ENCODE measurements around the gene TTC39A.

Gene TTC39A

DNA sequence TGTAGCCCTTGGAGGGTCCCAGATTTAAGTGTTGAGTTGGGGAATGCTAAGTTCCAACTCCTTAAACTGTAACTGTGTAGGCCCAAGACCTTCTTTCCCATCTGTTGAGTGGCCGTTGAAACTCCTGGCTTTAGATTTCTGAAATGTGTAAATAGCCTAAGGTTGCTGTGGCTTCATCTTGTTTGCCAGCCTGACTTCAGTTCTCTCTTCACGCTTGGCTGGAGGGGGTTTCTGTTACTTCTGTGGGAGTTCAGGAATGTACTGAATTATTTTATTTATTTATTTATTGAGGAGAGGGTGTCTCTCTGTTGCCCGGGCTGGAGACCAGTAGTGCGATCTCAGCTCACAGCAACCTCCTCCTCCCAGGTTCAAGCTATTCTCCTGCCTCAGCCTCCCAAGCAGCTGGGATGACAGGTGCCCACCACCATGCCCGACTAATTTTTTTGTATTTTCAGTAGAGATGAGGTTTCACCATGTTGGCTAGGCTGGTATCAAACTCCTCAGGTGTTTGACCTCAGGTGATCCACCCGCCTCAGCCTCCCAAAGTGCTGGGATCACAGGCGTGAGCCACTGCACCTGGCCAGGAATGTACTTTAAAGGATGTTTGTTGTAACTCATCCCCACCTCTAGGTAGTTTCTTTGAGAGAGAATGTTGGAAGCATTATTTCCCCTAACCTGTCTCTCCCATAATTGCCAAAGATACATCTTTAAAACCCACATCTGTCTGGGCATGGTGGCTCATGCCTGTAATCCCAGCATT, 5.9 kb downstream of the TTC39A start:
- TF ChIP-seq, protein P1, sequence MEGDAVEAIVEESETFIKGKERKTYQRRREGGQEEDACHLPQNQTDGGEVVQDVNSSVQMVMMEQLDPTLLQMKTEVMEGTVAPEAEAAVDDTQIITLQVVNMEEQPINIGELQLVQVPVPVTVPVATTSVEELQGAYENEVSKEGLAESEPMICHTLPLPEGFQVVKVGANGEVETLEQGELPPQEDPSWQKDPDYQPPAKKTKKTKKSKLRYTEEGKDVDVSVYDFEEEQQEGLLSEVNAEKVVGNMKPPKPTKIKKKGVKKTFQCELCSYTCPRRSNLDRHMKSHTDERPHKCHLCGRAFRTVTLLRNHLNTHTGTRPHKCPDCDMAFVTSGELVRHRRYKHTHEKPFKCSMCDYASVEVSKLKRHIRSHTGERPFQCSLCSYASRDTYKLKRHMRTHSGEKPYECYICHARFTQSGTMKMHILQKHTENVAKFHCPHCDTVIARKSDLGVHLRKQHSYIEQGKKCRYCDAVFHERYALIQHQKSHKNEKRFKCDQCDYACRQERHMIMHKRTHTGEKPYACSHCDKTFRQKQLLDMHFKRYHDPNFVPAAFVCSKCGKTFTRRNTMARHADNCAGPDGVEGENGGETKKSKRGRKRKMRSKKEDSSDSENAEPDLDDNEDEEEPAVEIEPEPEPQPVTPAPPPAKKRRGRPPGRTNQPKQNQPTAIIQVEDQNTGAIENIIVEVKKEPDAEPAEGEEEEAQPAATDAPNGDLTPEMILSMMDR (IDR thresholded peaks at IDR 0.05; ENCODE audit: insufficient read depth, low read depth, low read length, missing control alignments) = no peak

DNA sequence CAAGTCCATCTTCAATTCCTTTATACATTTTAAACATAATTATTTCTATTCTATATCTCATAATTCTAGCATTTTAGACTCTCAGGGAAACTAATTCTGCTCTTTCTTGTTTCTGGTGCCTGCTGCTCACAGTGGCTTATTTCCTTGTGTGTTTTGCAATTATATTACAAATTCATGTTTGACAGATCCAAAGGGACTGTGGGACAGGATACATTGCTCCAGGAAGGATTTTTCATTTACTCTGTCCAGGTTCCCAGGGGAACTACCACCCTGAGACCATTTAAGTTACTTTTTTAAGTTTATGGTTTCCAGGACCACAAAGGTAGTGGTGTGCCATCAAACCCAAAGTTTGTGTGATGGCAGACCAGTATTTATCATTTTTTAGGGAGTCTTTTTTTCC, 6.6 kb downstream of the TTC39A start:
- TF ChIP-seq, protein P1 (IDR thresholded peaks at IDR 0.05; ENCODE audit: insufficient read depth, low read depth, low read length, missing control alignments) = no peak
- no peak for DNase-seq (ENCODE audit: low read depth)
- H3K4me3 ChIP-seq (ENCODE audit: low read depth, low read length) = no peak overlapping the region

More for the DNA sequence above, 5.9 kb downstream of the TTC39A start:
- no peak for DNase-seq (ENCODE audit: low read depth)
- H3K4me3 ChIP-seq (ENCODE audit: low read depth, low read length) = no peak overlapping the region

DNA sequence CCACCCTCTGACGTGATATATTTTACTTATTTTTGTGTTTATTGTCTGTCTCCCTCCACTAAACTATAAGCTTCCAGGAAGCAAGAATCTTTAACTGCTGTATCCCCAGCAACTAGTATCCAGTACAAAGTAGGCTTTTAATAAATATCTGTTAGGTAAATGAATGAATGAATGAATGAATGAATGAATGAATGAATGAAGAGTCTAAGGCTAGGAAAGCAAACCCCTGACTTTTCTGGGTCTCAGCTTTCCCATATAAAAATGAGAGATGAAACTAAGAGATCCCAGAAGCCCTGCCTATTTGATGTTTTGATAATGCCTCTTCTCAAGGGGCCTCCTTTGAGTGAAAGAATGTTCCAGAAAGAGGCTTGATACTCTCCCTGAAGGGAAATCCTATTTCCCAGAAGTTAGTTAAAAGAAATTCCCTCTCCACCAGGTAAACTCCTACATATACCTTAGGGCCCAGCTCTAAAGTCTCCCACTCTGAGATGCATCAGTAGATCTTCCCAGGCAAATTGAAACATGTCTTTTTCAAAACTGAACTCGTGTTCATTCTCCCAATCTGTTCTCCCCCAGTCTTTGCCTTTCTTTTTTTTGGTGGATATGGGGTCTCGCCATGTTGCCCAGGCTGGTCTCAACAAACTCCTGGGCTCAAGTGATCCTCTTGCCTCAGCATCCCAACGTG, 7.8 kb downstream of the TTC39A start:
- DNase-seq (ENCODE audit: low read depth) = no peak
- TF ChIP-seq, protein P1 (IDR thresholded peaks at IDR 0.05; ENCODE audit: insufficient read depth, low read depth, low read length, missing control alignments) = no peak
- H3K4me3 ChIP-seq (ENCODE audit: low read depth, low read length) = no peak overlapping the region

DNA sequence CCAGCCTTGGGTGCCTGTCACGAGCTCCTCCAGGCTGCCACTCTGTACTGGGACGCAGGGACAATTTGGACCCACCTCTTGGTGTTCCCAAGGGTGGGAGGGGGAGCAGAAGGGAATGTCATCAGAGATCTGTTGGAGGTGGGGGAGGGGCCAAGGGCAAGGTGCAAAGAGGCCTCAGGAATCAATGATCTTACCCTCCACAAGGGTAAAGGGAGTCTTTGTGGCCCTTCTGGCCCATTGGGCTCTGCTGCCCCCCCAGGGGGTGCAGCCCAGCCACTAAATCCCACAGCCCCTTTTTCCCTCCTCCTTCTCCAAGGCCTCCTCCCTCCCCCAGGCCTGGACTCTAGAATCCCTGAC, 8.5 kb downstream of the TTC39A start:
- no peak for DNase-seq (ENCODE audit: low read depth)
- TF ChIP-seq, protein P1 (IDR thresholded peaks at IDR 0.05; ENCODE audit: insufficient read depth, low read depth, low read length, missing control alignments) = no peak
- no peak overlapping the region for H3K4me3 ChIP-seq (ENCODE audit: low read depth, low read length)

DNA sequence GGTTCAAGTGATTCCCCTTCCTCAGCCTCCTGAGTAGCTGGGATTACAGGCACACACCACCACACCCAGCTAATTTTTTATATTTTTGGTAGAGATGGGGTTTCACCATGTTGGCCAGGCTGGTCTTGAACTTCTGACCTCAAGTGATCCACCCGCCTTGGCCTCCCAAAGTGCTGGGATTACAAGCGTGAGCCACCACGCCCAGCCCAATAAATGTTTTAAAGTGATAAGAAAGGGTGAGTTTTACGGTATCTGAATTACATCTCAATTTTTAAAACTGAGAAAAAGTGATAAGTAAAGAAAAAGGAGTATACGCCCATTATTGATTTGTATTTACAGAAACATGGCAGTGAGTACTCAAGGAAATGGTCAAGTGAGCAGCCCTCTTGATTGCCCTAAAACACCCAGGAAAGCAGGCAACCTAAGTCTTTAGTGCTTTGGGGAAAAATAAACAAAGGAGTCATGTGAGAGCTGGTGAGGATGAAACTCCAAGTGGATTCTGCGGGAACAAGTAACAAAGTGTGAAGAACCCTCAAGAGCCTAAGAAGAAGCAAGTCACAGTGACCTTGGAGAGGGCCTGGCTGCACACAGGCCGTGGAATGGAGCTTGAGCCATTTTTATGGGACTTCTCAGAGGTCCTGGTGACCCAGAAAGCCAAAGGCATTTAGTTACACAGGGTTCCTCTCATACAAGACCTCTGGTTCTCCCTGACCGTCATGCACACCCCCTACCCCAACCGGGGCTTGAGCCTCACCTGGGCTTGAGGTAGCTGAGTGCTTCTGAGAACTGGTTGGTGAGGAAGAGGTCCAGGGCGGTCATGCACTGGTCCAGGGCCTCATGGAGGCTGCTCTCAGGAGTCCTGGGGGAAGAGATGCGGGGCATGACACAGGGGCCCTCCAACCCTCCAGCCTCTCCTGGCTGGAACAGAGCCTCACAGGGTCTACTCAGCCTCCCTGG, 9.1 kb downstream of the TTC39A start:
- TF ChIP-seq, protein P1 (IDR thresholded peaks at IDR 0.05; ENCODE audit: insufficient read depth, low read depth, low read length, missing control alignments) = no peak
- DNase-seq (ENCODE audit: low read depth) = no peak
- no peak overlapping the region for H3K4me3 ChIP-seq (ENCODE audit: low read depth, low read length)

DNA sequence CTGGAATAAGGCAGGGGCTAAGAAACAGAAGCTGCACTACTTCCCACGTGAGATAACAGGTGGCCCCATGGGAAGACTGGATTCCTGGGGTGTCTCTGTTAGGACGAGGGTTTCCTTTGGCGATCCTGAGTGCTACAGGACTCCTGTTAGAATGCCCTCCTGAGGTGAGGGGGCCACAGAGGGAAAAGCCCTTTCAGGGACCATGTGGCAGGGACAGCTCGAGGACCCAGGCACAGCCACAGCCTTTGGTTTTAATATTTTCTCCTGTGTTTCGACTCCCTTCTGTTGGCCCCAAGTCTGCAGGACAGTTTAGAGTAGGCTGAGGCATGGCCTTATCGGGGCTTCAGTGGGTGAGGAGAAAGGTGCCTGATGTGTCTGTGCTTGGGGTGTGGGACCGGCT, 12.6 kb downstream of the TTC39A start:
- DNase-seq (ENCODE audit: low read depth) = no peak
- TF ChIP-seq, protein P1 (IDR thresholded peaks at IDR 0.05; ENCODE audit: insufficient read depth, low read depth, low read length, missing control alignments) = no peak
- H3K4me3 ChIP-seq (ENCODE audit: low read depth, low read length) = no peak overlapping the region

Measured in GM12865 (cell line).